GM13976 (cell line): ENCODE measurements around the gene RTP4.
"Not testable (repeated sequence)": the region's sequence is repeated elsewhere in the genome, so short reads cannot be mapped to it uniquely, and the experiment has no call there.

Source experiments
- DNase-seq: peaks from one replicate; pipeline ENCODE4 v3.0.0; 2012; ENCODE audit warnings: low spot score
- in situ Hi-C: fragments of 300-500 bp; cut with MboI; formaldehyde crosslinking; loops from one replicate; pipeline ENCODE4 v1.12.0; 2022; ENCODE audit warnings: low sequenced_read_pairs, mixed read lengths, inconsistent platforms; ENCODE audit not compliant: unreplicated experiment
- TF ChIP-seq, protein P1 (sequence below): IDR thresholded peaks from 2 replicates; pipeline ENCODE4 v1.5.1; 2012; ENCODE audit warnings: borderline replicate concordance, mild to moderate bottlenecking; ENCODE audit not compliant: insufficient read depth; ENCODE audit errors: extremely low read depth, missing control alignments, control extremely low read depth

Gene RTP4

DNA sequence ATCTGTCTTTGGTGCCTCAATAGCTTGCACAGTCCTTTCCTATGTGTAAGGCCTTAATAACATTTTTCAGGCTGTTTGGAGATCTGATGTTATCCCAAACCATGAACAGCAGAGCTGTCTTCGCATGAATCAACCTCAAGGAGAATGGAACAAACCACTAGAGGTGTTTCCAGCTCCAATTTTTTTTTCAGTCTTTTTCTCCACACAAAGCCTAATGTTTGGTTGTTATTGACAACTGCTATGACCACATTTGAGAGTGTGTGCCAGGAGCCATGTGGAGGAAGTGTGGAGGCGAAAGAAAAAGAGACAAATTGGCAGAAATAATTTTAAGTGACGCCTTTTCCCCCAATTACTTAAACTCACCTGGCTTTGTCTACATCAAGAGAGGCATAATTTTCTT lies 38.7 kb downstream of the RTP4 start:
- in situ Hi-C loops, result no loop called here
- TF ChIP-seq, protein P1, sequence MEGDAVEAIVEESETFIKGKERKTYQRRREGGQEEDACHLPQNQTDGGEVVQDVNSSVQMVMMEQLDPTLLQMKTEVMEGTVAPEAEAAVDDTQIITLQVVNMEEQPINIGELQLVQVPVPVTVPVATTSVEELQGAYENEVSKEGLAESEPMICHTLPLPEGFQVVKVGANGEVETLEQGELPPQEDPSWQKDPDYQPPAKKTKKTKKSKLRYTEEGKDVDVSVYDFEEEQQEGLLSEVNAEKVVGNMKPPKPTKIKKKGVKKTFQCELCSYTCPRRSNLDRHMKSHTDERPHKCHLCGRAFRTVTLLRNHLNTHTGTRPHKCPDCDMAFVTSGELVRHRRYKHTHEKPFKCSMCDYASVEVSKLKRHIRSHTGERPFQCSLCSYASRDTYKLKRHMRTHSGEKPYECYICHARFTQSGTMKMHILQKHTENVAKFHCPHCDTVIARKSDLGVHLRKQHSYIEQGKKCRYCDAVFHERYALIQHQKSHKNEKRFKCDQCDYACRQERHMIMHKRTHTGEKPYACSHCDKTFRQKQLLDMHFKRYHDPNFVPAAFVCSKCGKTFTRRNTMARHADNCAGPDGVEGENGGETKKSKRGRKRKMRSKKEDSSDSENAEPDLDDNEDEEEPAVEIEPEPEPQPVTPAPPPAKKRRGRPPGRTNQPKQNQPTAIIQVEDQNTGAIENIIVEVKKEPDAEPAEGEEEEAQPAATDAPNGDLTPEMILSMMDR, result no peak

GRCh38 chr3:187411991-187412781 lies 44.0 kb downstream of the RTP4 start:
- DNase-seq, in situ Hi-C loops: not testable (repeated sequence)

More for the DNA sequence above, 38.7 kb downstream of the RTP4 start:
- no peak for DNase-seq
